OCI-M1 (cell line): ENCODE measurements around the gene LRMDA.

ENCODE experiments used
- DNase-seq: peaks from one replicate; lab custom pipeline; 2025; lab: John Stamatoyannopoulos, UW

The LRMDA gene

DNA sequence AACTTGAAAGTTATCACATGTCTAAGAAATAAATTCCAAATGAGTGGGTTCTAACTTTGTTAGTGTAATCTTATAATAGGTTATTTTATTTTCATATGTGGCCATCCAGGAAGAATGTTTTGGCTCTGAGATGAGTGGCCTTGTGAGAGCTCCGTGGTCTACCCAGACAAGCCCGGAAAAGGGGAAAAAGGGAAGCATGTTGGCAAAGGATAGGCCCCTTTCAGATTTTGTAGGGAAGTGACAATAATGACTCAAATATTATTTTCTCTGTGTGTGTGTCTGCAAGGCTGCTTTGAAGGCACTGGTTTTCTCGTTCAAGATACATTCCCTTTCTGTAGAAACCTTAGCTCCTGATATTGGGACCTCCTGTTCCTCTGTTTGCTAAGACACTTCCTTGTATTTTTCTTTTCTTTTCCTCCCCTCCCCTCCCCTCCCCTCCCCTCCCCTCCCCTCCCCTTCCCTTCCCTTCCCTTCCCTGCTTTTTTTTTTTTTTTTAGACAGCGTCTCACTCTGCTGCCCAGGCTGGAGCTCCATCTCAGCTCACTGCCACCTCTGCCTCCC lies 240.8 kb downstream of the LRMDA start:
- no peak for DNase-seq

DNA sequence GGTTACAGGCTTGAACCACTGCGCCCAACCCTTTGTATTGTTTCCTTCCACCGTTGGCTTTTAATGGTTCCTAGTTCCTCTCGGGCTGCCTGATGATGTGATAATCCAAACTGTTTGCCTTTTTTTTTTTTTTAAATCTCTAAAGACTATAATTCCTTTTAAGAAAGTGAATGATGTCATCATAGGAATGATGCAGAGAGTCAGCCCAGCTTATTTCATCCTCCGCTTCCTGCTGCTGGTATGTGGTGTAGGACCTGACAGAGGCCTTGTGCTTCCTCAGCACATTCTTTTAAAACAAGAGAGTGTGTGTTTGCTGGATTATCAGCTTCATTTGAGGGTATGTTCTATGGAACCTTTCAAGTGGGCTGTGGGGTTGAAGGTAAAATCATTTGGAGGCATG lies 241.4 kb downstream of the LRMDA start:
- DNase-seq, result no peak

DNA sequence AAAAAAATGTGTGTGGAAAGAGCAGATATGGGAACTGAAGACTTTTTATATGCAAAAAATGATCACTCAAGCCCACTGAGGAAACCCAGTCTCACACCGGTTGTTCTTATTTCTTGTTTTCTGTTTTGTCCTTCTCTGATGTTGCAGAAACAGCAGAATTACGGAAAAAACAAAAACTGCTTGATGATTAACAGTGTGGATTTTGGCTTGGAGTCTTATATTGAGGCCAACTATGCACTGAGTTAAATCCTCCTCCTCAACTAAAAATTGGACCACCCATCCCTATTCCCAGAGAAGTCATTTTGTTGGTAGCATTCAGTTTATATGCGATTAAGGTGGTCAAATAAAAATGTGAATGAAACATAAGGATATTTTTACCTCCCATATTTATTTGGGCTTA lies 246.1 kb downstream of the LRMDA start:
- no peak for DNase-seq

DNA sequence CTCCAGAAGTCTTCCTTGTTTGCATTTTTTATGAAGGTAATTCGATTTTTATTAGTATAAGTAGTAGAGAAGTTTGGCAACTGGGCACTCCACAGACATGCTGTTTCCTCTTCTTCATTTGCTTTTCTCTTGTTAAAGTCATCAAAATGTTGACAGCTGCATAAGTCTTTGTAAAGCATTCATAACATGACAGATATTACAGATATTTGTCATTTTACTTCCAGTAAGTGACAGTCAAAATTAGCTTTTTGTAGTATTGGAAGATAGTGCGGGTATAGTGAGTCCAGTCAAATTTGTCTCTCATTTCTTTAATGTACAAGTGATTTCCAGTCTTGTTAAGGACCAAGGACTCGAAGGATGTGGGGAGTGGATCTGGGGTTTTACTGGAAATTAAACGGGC lies 247.1 kb downstream of the LRMDA start:
- DNase-seq, result no peak

DNA sequence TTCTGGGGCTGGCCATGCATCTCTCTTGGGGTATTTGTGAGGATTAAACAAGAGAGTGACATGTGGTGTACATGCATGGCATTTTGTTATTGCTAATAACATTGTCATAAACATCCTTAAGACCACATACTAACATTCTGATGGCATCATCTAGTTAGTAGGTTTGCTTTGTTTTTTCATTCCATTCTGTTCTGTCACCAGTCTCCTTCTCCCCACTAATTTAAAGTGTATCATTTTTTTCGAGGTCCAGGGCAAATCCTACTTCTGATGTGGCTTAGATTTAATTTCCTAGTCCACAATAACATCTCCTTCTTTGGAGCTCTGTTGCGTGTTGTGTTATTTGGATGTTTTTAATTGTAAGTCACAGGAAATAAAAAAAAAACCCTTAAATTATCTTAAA lies 248.1 kb downstream of the LRMDA start:
- no peak for DNase-seq

DNA sequence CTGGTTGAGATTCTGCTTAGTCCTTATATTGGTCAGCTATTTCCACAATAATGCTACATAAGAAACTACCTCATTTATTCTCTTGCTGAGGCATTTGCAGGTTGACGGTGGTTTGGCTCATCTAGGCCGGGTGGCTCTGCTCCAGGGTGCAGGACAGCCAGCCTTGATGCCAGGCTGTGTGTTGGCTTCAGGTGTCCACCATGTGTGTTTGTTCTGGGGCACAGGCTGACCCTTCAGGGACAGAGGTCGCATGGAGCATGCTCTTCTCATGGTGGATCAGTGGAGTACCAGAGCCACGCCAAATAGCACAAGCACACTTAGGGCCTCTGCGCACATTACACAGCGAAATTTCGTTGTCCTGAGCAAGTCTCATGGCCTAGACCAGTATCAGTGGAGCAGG lies 249.9 kb downstream of the LRMDA start:
- no peak for DNase-seq

DNA sequence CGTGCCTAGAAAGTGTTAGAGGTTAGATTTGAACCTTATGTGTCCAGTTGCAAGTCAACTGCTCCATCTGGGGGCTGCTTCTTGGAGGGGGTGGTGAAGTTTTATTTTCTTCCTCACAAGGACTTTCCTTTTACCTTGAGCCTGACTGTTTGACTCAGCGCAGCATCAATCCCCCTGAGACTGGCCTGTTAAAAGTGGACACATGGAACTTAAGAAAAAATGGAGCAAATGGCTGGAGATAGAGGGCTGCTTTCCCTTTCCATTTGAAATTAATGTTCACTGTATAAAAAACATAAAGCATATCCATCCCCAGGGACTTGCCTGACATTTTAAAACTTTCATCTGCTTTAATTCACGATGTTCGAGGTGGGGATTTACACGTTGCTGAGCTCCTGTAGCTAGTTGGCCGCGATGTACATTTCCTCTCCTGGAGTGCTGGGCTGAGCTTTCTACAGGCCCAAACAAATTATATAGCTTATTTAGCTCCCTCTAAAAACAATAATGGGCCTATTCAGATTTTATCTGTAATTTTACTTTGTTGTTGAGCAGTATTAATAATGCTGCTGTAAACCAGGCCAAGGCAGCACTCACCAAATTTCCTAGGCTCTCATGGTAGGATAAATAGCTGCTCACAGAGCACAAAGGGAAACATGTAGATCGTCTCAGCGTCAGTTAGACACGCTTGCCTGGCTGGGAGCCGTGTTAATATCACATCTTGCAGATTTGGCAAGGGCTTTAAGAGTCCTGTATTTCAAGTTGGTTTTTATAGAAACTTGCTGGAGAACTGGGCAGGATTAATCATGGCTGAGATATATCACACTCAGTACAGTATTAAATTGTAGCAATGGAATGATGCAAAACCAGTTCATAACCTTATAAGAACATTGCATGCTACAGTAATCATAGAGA lies 251.5 kb downstream of the LRMDA start:
- no peak for DNase-seq

DNA sequence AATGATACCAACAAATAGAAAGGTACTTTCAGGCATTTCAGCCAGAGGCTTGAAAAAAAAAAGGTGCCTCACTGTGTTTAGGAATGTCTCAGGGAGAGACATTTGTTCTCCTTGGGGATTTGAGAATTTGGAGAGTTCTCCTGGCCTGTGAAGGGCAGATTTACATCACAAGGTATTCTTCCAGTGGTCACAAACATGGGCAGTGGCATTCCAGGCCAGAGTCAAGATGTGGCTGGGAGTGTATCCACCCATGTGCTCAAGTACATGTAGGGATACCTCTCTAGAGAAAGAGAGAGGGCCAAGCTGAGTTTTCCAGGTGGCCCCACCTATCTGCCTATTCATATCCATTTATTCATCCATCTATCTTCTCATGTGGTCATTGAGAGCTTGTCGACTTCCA lies 253.8 kb downstream of the LRMDA start:
- DNase-seq, result no peak

DNA sequence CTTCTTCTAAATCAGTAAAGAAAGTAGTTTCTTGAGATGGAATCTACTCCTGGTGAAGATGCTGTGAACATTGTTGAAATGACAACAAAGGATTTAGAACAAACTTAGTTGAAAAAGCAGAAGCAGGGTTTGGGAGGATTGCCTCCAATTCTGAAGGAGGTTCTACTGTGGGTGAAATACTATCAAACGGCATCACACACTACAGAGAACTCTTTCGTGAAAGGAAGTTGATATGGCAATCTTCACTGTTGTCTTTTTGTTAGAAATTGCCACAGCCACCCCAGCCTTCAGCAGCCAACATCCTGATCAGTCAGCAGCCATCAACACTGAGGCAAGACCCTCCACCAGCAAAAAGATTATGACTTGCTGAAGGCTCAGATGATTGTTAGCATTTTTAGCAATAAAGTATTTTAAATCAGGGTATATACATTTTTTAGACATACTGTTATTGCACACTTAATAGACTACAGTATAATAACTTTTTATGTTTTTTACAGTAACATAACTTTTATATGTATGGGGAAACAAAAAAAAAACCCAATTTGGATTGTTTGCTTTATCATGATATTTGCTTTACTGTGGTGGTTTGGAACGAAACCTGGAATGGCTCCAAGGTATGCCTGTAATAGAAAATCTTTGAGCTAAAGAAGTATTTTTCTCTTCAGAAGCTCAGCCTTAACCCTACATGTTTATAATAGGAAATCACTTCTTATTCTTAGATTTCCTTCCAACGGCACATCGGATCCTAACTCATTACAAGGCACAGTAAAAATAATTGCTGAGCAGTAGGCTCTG lies 257.3 kb downstream of the LRMDA start:
- no peak for DNase-seq

DNA sequence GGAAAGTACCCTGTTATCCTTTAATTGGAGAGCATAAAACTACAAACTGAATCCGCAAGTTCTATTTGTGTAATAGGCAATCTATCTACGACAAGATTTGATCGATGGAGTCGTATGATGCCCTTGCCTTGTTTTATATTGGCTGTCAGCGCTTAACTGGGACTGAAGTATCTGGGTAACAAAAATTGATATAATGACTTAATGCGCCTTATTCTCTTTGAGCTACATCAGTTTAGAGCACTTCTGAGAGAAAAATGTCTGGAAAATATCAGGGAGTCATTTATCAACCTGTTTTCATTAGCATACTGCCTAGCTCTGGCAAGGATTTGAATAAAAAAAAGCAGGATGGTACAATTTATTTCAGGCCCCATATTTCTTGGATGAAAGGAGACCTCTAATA lies 262.1 kb downstream of the LRMDA start:
- DNase-seq, result no peak

DNA sequence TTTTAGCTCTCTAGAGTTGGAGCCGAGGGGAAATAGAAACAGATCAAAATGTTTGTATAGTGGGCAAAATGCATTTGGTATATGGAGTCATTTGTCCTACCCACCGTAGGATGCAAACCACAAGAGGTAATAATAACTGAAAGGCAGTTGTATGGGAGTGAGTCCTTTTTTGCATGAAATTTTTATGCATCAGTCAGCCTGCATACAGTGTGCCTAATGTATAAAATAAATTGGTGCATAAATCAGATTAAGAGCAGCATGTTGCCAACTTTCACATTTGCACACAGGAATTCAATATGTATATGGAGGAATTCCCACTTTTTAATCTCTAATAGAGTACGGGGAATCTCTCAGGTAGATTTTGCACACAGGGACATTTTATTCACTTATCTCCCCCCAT lies 262.8 kb downstream of the LRMDA start:
- DNase-seq, result no peak

DNA sequence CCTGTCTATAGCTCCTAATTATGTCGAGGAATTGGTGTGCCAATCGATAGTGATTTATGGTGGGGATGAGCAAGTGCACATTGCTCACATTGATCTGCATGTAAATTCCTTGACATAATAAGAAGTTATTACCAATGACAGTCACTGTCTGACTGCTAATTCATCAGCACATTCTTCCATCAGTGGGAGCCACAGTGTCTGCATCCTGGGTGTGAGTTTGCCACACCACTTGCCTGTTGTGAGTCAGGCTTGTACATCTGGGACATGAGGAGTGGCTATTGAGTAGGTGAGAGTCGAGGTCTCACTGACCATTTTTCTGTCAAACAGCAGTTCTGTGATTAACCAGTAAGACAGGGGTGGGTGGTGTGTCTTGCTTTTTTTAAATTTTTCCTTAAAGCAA lies 263.4 kb downstream of the LRMDA start:
- no peak for DNase-seq

DNA sequence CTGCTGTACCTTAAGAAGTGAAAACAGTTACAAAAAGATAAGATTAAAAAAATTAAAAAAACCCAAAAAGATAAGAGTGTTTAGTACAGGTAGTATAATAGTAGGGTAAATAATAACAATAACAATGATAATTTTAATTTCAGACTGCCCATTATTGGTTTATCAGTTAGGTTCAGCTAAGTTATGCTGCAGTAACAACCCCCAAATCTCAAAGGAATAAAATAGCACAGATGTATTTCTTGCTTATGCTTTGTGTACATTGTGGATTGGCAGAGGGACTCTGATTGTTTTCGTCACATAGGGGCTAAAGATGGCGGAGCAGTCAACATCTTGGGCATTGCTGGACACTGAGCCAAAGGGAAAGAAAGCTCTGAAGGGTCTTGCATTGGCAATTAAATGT lies 264.6 kb downstream of the LRMDA start:
- no peak for DNase-seq

DNA sequence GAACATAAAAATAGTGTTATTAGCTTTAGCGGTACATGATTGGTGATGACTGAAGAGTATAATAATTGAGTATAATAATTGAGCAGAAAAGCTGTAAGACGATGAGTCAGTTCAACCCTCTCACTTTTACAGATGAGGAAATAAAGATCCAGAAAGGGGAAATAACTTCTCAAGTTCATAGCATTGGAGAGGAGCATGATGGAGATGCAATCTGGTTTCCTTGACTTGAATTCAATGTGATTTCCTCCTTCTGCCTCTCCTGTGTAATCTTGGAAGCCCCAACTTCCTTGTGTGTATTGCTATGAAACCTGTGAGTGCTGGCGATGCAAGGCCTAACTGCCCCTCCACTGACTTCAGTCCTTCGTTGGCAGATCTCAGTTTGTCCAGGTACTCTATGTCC lies 265.1 kb downstream of the LRMDA start:
- no peak for DNase-seq

DNA sequence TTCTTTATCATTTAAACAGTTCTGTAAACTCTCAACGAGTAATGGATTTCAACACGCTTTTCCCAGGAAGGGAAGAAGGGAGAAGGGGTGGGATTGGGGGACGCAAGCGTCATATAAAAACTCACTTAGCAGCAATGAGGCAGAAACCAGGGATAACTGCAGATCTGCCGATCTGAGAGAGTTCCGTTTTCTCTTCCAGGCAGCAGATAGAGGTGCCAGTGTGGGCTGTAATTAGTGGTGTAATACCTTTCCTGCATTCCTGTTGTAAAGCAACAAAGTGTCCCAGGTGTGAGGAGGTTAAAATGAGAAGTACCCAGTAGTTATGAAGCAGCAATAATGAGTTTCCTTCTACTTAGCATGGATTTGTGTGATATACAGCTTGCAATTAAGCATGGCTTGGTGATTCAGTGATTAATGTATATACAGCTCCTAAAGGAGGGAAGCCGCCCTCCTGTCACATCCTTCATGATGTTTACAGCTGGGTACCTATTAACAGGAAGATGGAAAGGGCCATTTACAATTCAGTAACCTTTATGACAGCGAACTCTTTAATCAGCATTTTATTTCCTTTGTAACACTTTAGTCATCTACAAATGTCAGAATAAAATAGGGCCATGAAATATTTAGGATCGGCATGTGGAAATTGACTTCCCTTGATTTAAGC lies 271.9 kb downstream of the LRMDA start:
- DNase-seq, result no peak

DNA sequence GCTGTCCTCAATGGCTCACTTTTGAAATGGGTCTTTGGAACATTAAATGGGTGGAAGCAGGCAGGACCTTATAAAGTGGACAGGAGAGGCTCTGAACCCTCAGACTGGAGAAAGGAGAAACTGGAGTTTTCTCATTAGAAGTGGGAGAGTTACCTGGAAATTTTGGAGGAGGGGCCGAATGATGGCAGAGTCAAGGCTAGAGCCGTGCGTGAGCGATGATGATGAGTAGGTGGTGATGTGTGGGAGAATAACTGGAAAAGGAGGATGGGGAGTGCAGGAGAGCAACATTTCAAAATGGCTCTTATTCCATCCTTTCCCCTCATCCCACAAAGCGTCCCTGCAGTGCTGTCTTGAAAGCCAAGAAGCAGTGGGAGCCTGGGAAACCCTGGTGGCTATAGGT lies 274.0 kb downstream of the LRMDA start:
- no peak for DNase-seq

DNA sequence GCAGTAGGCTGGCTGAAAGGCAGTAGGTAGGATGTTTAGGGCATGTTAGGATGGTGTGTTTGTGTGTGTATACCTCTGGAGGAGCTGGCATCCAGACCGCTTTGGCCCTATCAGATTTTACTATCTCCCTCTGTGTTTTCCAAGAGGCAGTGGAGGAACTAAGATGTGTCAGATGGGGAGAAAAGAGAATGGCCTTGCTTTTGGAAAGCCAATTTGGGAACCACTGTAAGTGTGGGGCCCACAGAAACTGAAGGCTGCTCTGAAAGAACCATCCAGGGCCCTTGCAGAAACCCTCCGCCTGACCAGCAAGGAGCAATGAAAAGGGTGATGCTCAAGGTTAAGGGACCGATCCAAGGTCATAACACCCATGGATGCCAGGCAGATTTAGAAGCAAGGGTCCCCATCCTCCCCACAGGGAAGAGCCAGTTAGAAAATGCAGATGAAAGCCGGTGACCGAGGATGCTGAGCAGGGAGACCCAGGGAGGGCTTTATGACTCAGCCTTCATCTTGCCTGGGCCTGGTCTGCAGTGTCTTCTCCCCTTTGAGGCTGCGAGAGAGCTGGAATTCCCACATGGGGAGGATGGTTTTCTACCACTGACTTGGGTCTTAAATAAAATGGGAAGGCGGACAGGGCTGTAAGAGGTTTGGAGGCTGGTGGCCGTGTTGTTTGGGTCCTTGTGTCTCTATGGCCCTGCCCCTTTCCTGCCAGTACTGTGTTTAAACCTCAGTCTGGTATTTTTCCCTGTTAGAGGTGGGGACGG lies 275.8 kb downstream of the LRMDA start:
- DNase-seq, result no peak

DNA sequence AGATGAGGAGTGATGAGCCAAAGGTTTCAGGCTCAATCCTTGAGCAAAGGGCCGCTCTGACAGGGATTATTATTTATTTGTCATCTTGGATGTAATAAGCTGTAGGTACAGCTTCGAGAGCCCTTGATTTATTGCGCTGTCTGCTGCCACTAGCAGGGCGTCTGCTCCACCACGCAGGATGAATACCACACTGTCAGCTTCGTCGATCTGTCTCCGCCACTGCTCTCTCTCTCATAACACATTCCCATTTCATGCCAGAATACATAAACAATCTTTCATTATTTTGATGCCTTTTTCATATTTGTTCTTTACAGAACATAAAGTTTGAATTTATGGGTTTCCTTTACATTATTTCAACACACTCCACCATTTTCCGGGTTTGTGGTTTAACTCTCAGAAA lies 276.6 kb downstream of the LRMDA start:
- DNase-seq, result no peak

DNA sequence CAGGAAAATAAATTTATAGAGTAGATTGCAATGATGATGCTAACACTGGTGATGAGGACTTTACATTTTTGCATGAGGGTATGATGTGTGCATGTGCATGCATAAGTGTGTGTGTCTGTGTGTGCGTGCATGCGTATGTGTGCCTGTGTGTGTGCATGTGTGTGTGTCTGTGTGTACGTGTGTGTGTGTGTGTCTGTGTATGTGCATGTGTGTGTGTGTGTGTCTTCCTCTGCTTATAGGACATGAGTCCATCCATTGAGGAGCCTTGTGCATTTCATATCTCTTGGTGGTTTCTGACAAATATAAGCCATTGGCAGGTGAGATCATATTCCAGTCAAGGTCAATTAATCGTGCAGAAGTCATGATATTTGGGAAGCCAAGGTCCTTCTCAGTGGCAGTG lies 277.8 kb downstream of the LRMDA start:
- DNase-seq, result no peak

DNA sequence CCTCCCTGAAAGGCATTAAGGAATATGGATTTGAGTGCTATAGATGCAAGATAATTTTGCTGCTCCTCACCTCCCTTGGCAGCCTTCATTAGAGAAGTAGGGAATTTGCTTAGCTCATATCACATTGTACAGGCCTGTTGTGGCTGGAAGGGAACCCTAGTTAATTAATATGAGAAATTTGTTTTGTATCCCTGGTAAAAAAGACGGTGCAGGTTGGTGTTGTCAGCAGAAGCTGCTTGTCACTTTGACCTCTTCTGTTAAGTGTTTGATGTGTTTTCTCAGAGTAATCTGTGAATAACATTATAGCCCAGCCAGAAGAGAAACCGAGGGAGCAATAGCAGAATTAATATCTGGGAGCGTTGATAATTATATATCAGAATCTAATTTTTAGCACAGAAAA lies 278.4 kb downstream of the LRMDA start:
- no peak for DNase-seq

DNA sequence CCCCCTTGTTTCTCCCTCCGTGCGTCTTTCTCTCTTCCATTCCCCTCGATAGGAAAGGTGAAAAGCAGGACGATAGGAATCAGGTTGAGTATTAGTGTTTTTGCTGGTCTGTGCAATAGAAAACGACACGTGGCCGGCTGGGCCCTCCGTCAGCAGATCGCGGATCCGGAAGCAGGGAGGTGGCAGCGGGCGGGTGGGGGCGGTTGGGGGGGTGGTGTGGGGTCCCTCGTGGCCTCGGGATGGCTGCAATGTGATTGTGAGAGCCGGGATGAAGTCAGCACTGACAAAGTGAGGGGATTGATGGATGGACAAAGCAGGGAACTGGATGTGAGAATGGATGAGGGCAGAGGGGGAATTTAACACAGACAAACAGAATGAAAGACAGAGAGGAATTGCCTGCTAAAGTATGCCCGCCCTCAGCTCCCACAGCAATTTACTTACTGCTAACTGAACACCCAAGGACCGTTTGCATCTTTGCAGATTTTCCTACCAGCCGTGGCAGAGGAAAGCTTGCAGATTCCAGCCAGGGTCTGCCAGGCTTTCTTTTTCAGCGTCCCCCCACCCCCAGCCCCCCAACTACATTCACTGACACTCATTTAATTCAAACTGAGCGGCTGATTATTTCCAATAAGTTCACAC lies 280.9 kb downstream of the LRMDA start:
- no peak for DNase-seq
